DOHH2 (cell line): ENCODE measurements around the gene SPINT4.
"Not testable (repeated sequence)": the region's sequence is repeated elsewhere in the genome, so short reads cannot be mapped to it uniquely, and the experiment has no call there.

Experiments used
- H3F3A ChIP-seq: fragments of 200-600 bp; sonication (generic), shearing (Covaris generic); 2 replicates; pipeline ENCODE4 v1.6.0; 2016; ENCODE audit warnings: antibody characterized with exemption, mild to moderate bottlenecking; ENCODE audit not compliant: control insufficient read depth, insufficient read depth
- H3K27ac ChIP-seq: fragments of 200-600 bp; sonication (generic); 2 replicates; pipeline ENCODE4 v1.5.1; 2014; ENCODE audit warnings: low read depth, mild to moderate bottlenecking, low read length, moderate library complexity
- H3K27me3 ChIP-seq: fragments of 200-600 bp; sonication (generic); 2 replicates; pipeline ENCODE4 v1.6.1; 2014; ENCODE audit warnings: mild to moderate bottlenecking, low read length, mixed read lengths; ENCODE audit not compliant: control insufficient read depth
- H3K36me3 ChIP-seq: fragments of 200-600 bp; sonication (generic); 2 replicates; pipeline ENCODE4 v1.6.1; 2014; ENCODE audit warnings: mild to moderate bottlenecking, low read length, moderate library complexity, mixed read lengths; ENCODE audit not compliant: control insufficient read depth
- H3K4me1 ChIP-seq: fragments of 200-600 bp; sonication (generic); 2 replicates; pipeline ENCODE4 v1.6.1; 2014; ENCODE audit warnings: mild to moderate bottlenecking, low read length, mixed read lengths; ENCODE audit not compliant: control insufficient read depth
- H3K4me2 ChIP-seq: fragments of 200-600 bp; sonication (generic); 2 replicates; pipeline ENCODE4 v1.6.0; 2014; ENCODE audit warnings: mild to moderate bottlenecking, low read length, moderate library complexity
- H3K4me3 ChIP-seq: fragments of 200-600 bp; sonication (generic); 2 replicates; pipeline ENCODE4 v1.5.1; 2014; ENCODE audit warnings: mild to moderate bottlenecking, low read length, mixed read lengths
- H3K79me2 ChIP-seq: fragments of 200-600 bp; sonication (generic); 2 replicates; pipeline ENCODE4 v1.6.1; 2014; ENCODE audit warnings: mild to moderate bottlenecking, low read length, mixed read lengths; ENCODE audit not compliant: control insufficient read depth
- H3K9me2 ChIP-seq: fragments of 200-600 bp; sonication (generic); replicated peaks from 2 replicates; pipeline ENCODE4 v1.6.1; 2014; ENCODE audit warnings: mild to moderate bottlenecking, low read length, mixed read lengths; ENCODE audit not compliant: control insufficient read depth
- H3K9me3 ChIP-seq: fragments of 200-600 bp; sonication (generic); 2 replicates; pipeline ENCODE4 v1.6.1; 2014; ENCODE audit warnings: antibody characterized with exemption, low read length, mixed read lengths; ENCODE audit not compliant: control insufficient read depth, insufficient read depth
- H4K20me1 ChIP-seq: fragments of 200-600 bp; sonication (generic); 2 replicates; pipeline ENCODE4 v1.6.0; 2014; ENCODE audit warnings: low read depth, mild to moderate bottlenecking, antibody characterized with exemption, low read length, moderate library complexity; ENCODE audit not compliant: control insufficient read depth, insufficient read depth
- EZH2phosphoT487 ChIP-seq: fragments of 200-600 bp; sonication (generic); IDR thresholded peaks from 2 replicates; pipeline ENCODE4 v1.6.1; 2017; ENCODE audit warnings: borderline replicate concordance, mild to moderate bottlenecking, antibody characterized with exemption, low read length, moderate library complexity, mixed read lengths
- TF ChIP-seq, protein P1 (sequence below): fragments of 200-600 bp; sonication (generic); IDR thresholded peaks from one replicate; pipeline ENCODE4 v1.5.1; 2014; ENCODE audit warnings: antibody characterized with exemption, mild to moderate bottlenecking, low read depth, low read length; ENCODE audit not compliant: poor library complexity, severe bottlenecking

Gene SPINT4

DNA sequence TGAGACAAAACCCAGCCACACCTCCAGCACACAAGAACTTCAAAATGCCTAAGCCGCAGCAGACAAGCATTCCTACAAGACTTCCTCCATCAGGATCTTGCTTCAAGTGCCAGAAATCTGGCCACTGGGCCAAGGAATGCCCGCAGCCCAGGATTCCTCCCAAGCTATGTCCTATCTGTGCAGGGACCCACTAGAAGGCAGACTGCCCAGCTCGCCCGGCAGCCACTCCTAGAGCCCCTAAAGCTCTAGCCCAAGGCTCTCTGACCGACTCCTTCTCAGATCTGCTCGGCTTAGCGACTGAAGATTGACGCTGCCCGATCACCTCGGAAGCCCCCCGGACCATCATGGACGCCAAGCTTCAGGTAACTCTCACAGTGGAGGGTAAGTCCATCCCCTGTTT is 39.8 kb downstream of the SPINT4 start:
- H4K20me1 ChIP-seq, H3K27ac ChIP-seq, H3K79me2 ChIP-seq, H3K9me3 ChIP-seq, H3K4me2 ChIP-seq, H3K36me3 ChIP-seq, H3K4me3 ChIP-seq, H3K9me2 ChIP-seq, H3F3A ChIP-seq, H3K27me3 ChIP-seq, H3K4me1 ChIP-seq: not testable (repeated sequence)

DNA sequence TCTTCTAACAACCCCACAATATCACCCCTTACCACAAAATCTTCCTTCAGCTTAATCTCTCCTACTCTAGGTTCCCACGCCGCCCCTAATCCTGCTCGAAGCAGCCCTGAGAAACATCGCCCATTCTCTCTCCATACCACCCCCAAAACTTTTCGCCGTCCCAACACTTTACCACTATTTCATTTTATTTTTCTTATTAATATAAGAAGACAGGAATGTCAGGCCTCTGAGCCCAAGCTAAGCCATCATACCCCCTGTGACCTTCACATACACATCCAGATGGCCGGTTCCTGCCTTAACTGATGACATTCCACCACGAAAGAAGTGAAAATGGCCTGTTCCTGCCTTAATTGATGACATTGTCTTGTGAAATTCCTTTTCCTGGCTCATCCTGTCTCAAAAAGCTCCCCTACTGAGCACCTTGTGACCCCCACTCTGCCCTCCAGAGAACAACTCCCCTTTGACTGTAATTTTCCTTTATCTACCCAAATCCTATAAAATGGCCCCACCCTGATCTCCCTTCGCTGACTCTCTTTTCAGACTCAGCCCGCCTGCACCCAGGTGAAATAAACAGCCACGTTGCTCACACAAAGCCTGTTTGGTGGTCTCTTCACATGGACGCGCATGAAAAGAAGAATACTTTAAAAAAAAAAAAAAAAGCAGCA is 42.6 kb downstream of the SPINT4 start:
- H3K27me3 ChIP-seq, H3F3A ChIP-seq, H3K4me1 ChIP-seq, H3K36me3 ChIP-seq, H3K79me2 ChIP-seq, H3K9me3 ChIP-seq, H4K20me1 ChIP-seq, H3K27ac ChIP-seq, H3K4me3 ChIP-seq, H3K4me2 ChIP-seq, H3K9me2 ChIP-seq: not testable (repeated sequence)

DNA sequence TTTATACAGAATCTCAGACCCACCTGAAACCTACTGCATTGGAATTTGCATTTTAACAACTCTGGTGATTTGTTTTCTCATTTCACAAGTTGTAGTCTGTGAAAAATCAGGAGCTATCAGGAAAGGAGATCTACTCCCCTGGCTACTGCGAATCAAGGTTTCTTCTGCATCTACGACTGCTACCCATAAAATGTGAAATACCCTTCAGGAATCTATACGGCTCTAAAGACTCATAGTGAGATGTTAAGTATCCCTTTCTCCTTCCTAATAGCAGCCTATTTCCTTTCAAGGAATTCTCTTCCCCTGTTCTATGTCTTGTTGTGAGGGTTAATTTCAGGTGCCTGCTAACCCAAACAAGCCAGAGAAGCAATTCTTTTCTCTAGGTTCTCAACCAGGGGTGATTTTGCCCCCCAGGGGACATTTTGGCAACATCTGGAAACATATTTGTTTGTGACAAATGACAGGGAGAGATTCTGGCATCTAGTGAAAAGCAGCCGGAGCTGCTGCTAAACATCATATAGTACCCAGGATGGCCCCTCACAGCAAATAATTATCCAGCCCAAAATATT is 43.2 kb downstream of the SPINT4 start:
- H3K4me2 ChIP-seq = no peak overlapping the region
- TF ChIP-seq EZH2phosphoT487 = no peak
- TF ChIP-seq, protein P1, sequence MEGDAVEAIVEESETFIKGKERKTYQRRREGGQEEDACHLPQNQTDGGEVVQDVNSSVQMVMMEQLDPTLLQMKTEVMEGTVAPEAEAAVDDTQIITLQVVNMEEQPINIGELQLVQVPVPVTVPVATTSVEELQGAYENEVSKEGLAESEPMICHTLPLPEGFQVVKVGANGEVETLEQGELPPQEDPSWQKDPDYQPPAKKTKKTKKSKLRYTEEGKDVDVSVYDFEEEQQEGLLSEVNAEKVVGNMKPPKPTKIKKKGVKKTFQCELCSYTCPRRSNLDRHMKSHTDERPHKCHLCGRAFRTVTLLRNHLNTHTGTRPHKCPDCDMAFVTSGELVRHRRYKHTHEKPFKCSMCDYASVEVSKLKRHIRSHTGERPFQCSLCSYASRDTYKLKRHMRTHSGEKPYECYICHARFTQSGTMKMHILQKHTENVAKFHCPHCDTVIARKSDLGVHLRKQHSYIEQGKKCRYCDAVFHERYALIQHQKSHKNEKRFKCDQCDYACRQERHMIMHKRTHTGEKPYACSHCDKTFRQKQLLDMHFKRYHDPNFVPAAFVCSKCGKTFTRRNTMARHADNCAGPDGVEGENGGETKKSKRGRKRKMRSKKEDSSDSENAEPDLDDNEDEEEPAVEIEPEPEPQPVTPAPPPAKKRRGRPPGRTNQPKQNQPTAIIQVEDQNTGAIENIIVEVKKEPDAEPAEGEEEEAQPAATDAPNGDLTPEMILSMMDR = no peak

DNA sequence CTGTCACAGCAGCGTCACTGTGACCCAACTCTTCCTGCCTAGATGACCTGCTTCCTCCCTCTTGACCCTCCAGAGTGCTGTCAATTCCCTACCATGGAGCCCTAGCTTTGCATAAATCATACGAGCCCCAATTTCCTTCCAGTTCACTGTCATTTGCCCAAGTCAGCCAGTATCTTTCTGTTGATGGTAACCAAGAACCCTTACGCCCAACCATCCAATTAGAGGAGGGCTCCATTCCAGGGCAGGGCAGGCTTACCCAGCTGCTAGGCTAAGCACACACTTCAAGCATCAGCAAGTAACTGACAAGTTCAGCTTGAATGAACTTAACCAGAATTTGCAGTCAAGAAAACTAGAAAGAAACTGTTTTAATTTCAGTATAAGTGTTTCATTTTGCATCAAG is 43.8 kb downstream of the SPINT4 start:
- H3K27me3 ChIP-seq = peaks cover 11% of the 10 kb centered on the region
- no peaks in the 10 kb centered on the region for H3K79me2 ChIP-seq
- TF ChIP-seq EZH2phosphoT487 = no peak
- TF ChIP-seq, protein P1 = no peak
- H4K20me1 ChIP-seq = no peaks in the 10 kb centered on the region
- no peak overlapping the region for H3K4me2 ChIP-seq
- H3F3A ChIP-seq = no peaks in the 10 kb centered on the region
- H3K4me1 ChIP-seq = no peaks in the 10 kb centered on the region
- H3K27ac ChIP-seq = no peak overlapping the region
- no peaks in the 10 kb centered on the region for H3K36me3 ChIP-seq
- H3K9me2 ChIP-seq = no peaks in the 10 kb centered on the region
- H3K4me3 ChIP-seq = no peak overlapping the region
- no peaks in the 10 kb centered on the region for H3K9me3 ChIP-seq

More for the DNA sequence above, 43.2 kb downstream of the SPINT4 start:
- no peaks in the 10 kb centered on the region for H3K4me1 ChIP-seq
- no peak overlapping the region for H3K27ac ChIP-seq
- H3F3A ChIP-seq = no peaks in the 10 kb centered on the region
- H3K79me2 ChIP-seq = no peaks in the 10 kb centered on the region
- H3K4me3 ChIP-seq = no peak overlapping the region
- H3K9me3 ChIP-seq = no peaks in the 10 kb centered on the region
- no peaks in the 10 kb centered on the region for H3K36me3 ChIP-seq
- H3K9me2 ChIP-seq = no peaks in the 10 kb centered on the region
- H4K20me1 ChIP-seq = no peaks in the 10 kb centered on the region
- peaks cover 8% of the 10 kb centered on the region for H3K27me3 ChIP-seq
